ENCODE data around the gene PEX11G.

GRCh38 chr19:7478173-7478842 is 10.5 kb downstream of the PEX11G start:
- TF ChIP-seq CTCF (IDR thresholded peaks at IDR 0.05) = no peak
- no peak for TF ChIP-seq POLR2A (IDR thresholded peaks at IDR 0.05)
- TF ChIP-seq POLR2AphosphoS5 (IDR thresholded peaks at IDR 0.05) = no peak

Data from gastroesophageal sphincter (tissue), 3 donors.